ENCODE results near the gene TMPRSS7.

Gene TMPRSS7

GRCh38 chr3:112129925-112130637, 95.5 kb downstream of the TMPRSS7 start:
- DNase-seq (ENCODE audit: low spot score), result no peak

GRCh38 chr3:112130638-112130993, 96.1 kb downstream of the TMPRSS7 start:
- DNase-seq (ENCODE audit: low spot score), result no peak
